KBM-7 (cell line): ENCODE results near the gene UQCR10.

Experiments used
- DNase-seq: peaks from one replicate; pipeline ENCODE4 v3.0.0-alpha.2; 2015
- in situ Hi-C: fragments of 300-500 bp; cut with MboI; formaldehyde crosslinking; loops from 2 replicates; pipeline ENCODE4 v1.14.3; 2020; ENCODE audit warnings: low sequenced_read_pairs, low pct_unique_long_range_greater_than_20kb, mixed read lengths

The UQCR10 gene

DNA sequence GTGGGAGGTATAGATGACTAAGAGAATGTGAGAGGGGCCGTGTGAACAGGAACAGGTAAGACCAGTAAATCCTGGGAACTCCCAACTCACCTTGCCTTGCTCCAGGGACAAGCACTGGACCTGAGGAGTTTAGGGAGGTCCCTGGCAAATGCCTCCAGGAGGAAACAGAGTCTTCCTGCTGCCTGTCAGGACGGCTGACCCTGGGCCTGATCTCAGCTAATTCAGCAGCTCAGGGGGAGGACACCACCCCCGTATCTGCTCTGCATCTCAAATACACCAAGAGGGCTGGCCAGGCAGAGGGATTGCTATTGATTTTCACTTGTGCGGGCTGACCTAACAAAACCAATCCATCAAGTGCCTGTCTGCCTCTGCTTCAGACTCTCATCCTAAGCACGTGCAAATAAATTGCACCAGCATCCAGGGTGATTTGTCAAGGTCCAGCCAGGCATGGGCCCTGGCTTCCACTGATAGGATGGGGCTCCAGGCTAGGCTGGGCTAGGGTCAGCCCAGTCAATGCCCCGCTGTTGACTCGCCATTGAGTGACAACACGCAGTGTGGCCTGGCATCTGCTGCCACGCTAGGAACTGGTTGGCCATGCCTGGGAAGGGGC is 20.3 kb downstream of the UQCR10 start:
- no peak for DNase-seq
- in situ Hi-C loops = no loop called here

DNA sequence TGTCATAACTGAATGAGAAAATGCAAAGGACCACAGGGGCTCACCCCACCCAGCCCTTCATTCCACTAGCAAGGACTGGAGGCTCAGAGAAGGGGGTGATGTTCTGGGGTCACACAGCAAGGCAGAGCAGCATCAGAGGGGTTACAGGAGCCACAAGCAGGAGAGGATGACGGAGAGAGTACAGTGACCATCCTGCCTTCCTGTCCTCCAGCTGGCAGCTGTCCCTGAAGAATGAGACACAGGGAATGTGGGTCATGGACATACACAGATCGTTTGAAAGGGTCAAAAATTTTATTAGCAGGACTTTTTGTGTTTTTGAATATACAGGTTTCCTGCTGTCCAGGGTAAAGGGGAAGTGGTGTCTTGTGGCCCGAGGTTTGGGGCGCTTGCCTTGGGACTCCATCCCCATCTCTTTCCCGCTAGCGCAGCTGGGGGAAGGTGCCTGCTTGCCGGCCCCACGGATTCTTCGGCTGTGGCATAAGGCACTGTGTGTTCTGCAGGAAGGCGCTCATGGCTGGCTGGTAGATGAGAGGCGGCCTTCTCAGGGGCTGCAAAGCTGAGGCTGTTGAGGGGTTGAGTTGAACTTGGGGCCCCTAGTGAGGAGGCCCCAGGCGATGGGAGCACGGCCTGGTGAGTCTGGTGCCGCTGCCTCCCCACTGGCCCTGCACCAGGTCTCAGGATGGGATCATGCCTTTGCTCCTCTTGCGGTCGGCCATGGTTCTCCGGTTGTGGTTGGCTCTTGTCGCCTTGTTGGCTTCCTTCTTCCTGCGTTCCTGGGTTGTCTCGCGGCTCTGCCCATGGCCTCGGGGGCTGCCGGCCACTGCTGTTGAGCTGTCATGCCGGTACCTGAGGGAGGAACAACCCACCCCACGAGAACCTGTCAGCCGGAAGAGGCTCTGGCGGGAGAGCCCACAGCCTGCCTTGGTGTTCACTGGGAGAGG is 21.4 kb downstream of the UQCR10 start:
- in situ Hi-C loops = no loop called here
- no peak for DNase-seq

DNA sequence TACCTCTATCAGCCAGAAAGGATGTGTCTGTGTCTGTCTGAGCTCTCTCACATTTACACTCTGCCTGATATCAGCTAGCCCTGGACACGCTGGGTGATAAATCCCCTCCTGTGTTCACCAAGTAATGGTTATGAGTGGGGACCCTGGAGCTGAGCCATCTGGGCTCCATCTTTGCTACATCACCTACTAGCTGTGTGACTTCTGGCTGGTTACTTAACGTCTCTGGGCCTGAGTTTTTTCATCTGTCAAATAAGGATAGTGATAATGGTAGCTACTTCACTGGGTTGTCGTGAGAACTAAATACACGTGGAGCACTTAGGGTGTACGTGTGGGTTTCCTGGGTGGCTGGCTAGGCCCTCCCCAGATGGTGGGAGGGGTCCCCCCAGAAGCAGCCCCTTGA is 22.9 kb downstream of the UQCR10 start:
- DNase-seq = no peak
- in situ Hi-C loops = no loop called here

DNA sequence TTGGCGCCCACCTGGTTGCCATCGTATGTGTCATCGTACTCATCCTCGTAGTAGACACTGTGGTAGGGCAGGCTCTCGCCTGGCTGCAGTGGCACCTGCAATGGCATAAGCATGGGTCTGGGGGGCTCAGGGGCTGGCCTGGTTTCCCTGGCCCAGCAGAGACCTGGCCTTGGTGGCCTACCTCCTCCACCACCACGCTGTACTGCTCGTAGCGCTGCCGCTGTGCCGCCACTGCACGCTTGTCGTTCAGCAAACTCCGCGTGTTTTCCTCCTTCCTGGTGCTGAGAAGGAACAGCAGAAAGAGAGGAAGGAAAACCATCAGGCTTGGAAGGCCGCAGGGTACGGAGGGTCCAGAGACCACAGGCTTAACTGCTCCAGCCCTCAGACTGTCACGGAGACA is 26.2 kb downstream of the UQCR10 start:
- in situ Hi-C loops = no loop called here
- no peak for DNase-seq

- in situ Hi-C loops = no loop called here
- no peak for DNase-seq
These were observed 28.5 kb downstream of the UQCR10 start for GRCh38 chr22:29795663-29796062.

DNA sequence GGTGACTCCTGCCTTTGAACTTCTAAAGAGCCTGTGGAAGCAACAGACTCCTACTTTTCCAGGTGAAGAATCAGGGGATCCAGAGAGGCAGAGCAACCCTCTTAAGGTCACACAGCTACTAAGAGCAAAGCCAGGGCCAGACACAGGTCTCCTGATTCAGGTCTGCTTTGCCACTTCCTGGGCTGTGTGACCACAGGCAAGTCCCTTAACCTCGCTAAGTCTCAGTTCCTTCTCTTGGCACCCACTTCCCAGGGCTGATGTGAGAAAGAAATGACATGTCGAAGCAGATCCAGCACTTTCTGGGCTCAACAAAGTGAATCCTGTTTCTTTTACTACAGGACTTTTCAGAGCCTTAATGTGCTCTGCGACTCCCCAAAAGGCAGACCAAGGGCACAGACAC is 30.2 kb downstream of the UQCR10 start:
- no peak for DNase-seq
- in situ Hi-C loops = no loop called here

DNA sequence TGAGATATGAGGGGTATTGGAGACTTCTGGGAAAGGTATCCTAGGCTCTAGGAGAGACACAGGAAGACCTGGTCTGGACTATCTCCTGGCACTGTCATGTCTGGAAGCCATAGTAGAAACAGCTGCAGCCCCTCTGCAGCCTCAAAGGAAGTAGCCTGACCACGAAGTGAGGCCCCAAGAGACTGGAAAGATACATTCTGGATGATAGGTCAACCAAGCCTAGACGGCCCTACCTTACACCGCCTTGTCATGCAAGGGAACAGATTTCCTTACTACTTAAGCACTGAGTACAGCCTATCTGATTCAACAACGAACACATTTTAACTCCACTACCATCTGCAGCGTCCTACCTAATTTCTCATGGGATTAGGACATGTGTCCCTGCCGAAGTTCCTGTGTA is 31.1 kb downstream of the UQCR10 start:
- in situ Hi-C loops = no loop called here
- peak; percentile 18 for DNase-seq

DNA sequence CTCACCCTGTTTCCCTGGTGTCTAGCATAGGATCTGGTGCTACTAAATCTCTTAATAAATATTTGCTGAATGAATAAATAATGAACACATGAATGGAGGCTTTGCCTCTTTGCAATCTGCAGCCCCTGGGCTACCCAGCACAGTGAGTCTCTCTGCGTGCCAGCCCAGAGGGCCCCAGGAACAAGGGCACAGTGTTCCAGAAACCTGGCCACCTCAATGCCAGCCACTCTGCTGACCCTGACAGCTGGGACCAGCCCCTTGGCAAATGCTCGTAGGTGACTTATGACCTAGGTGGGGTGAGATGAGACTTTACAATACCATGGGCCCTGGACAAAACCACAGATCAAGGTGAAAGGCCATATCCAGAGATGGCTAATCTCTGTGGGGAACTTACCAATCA is 31.6 kb downstream of the UQCR10 start:
- no peak for DNase-seq
- in situ Hi-C loops = no loop called here

DNA sequence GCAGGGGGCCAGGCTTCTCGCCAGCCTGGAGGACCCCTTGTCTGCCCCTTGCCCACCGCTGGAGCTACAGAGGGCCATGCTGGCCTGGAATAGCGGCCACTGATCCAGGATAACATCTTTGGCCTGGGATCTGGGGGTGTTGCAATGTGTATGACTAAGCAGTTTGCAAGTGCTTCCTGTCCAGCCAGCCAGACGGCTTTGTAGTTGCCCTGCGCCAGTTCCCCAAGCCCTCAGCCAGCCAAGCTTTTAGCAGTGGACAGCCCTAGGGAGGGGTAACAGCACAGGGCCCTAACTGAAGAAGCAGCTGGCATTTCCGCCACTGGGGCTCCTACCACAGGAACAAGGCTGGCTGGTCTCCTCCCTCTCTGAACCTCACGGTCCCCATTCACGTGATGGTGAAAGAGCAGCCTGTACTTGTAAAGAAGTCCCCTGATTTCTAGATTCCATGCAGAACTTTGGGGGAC is 32.1 kb downstream of the UQCR10 start:
- in situ Hi-C loops = no loop called here
- DNase-seq = peak; percentile 36

DNA sequence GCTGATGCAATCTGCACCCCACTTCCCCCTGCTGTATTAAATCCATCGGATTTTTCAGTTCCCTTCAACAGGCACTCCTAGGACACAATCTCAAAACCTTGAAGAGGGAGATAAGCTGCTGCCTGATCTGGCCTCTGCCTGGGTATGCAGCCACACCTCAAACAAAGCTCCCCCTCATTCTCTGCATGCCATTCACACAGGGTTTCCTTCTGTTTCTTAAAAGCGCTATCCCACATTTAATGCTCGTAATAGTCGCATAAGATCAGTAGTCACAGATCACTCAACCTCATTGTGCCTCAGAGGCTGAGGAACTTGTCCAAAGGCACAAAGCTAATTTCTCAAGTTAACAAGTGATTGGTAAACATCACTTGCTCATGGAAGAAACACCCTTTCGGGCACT is 34.0 kb downstream of the UQCR10 start:
- no peak for DNase-seq
- in situ Hi-C loops = no loop called here

GRCh38 chr22:29801796-29802195 is 34.6 kb downstream of the UQCR10 start:
- DNase-seq = no peak
- in situ Hi-C loops = no loop called here

DNA sequence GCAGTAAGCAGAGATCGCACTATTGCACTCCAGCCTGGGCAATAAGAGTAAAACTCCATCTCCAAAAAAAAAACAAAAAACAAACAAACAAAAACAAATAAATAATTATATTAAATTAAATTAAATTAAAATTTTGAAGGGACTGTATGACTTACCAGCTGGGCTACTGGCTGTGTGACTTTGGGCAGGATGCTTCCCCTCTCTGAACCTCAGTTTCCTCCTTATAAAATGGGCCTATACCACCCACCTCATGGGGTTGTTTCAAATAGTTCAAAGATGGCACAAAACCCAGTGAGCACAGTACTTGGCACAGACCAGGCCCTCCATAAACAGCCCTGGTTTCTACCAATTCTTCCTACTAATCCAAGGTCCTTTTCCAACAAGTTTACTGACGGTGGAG is 36.0 kb downstream of the UQCR10 start:
- in situ Hi-C loops = no loop called here
- DNase-seq = no peak

GRCh38 chr22:29804985-29805384 is 37.8 kb downstream of the UQCR10 start:
- in situ Hi-C loops = no loop called here
- DNase-seq = no peak

DNA sequence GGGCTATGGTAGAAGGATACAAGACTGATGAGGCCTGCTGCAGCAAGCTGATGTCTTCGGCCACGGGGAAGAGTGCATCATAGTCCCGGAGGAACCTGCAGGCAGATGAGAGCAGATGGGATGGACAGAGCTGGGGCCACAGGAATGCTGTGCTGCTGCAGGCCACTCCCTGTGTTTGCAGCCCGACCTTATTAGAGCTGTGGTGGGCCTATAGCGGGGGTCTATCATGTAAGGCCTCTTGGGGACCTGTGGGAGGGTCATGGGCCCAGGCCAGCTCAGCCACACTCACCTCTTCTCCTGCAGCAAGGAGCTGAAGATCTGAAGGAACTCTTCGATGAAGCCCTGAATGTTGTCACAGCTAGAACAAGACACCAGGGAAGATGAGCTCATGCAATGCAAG is 39.0 kb downstream of the UQCR10 start:
- no peak for DNase-seq
- in situ Hi-C loops = no loop called here

DNA sequence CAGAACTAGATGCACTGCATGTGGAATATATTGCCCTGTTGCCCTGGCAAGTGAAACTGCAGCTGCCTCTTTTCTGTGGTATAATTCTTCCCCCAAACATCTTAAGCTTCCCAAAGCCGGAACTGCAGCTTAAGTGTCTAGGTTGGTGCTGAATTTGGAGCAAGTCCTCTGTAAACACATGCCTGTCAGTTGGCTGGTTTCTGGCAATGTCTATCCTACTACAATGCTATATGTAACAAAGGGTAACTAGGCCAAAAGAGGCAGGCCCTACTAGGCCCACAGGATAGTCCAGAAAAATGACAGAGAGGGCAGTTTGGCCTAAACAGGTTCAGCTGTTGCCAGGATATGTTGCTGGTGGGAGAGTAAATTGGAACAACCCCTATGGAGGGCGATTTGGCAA is 43.0 kb downstream of the UQCR10 start:
- no peak for DNase-seq
- in situ Hi-C loops = no loop called here

GRCh38 chr22:29811377-29811776 is 44.2 kb downstream of the UQCR10 start:
- DNase-seq = no peak
- in situ Hi-C loops = no loop called here

GRCh38 chr22:29813126-29813525 is 46.0 kb downstream of the UQCR10 start:
- no peak for DNase-seq
- in situ Hi-C loops = no loop called here

- DNase-seq = no peak
These were observed 46.4 kb downstream of the UQCR10 start for GRCh38 chr22:29813563-29813962.

GRCh38 chr22:29814003-29814402 is 46.8 kb downstream of the UQCR10 start:
- no peak for DNase-seq
- in situ Hi-C loops = no loop called here

More at GRCh38 chr22:29813563-29813962, 46.4 kb downstream of the UQCR10 start:
- in situ Hi-C loops = no loop called here

GRCh38 chr22:29815580-29815979 is 48.4 kb downstream of the UQCR10 start:
- DNase-seq = no peak
- in situ Hi-C loops = no loop called here

GRCh38 chr22:29816128-29816527 is 49.0 kb downstream of the UQCR10 start:
- in situ Hi-C loops = no loop called here
- DNase-seq = no peak
